A673 (cell line): ENCODE data around the gene MAPK4.

Source experiments
- EZH2 ChIP-seq: fragments of 200-600 bp; sonication (generic); IDR thresholded peaks from 2 replicates; pipeline ENCODE4 v1.6.1; 2017; ENCODE audit warnings: borderline replicate concordance, low read depth, mild to moderate bottlenecking, mixed read lengths, antibody characterized with exemption, low read length; ENCODE audit not compliant: poor library complexity, severe bottlenecking
- TF ChIP-seq, protein P1 (sequence below): fragments of 300-800, 200-600 bp; sonication (generic); conservative IDR thresholded peaks from 2 replicates; pipeline ENCODE4 v1.5.1; 2017; ENCODE audit warnings: low read depth, mild to moderate bottlenecking, antibody characterized with exemption, low read length, moderate library complexity, mixed read lengths

DNA sequence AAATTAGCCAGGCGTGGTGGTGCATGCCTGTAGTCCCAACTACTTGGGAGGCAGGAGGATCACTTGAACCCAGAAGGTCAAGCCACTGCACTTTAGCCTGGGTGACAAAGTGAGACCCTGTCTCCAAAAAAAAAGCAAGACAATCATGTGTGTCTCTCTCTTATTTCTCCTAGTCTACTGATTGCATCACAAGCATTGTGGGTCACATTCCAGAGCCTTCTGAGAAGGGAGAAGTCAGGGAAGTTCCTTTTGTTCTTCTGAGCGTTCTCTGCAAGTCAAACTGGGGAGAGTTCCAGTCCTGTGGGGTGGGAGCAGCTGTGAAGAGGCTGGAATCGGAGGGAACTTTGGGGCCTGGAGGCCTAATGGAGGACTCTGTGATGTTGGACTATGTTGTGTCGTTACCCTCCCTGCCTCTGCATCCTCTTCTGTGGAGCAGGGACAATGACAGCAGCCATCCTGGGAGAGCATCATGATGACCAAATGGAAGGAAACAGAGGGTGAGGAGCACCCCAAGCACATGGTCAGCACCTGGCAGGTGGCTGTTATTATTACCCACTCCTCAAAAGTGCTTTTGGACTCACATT lies 144.6 kb downstream of the MAPK4 start:
- no peak for TF ChIP-seq EZH2
- TF ChIP-seq, protein P1, sequence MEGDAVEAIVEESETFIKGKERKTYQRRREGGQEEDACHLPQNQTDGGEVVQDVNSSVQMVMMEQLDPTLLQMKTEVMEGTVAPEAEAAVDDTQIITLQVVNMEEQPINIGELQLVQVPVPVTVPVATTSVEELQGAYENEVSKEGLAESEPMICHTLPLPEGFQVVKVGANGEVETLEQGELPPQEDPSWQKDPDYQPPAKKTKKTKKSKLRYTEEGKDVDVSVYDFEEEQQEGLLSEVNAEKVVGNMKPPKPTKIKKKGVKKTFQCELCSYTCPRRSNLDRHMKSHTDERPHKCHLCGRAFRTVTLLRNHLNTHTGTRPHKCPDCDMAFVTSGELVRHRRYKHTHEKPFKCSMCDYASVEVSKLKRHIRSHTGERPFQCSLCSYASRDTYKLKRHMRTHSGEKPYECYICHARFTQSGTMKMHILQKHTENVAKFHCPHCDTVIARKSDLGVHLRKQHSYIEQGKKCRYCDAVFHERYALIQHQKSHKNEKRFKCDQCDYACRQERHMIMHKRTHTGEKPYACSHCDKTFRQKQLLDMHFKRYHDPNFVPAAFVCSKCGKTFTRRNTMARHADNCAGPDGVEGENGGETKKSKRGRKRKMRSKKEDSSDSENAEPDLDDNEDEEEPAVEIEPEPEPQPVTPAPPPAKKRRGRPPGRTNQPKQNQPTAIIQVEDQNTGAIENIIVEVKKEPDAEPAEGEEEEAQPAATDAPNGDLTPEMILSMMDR, result no peak
